ENCODE results near the gene CLUH. TPM values are rescaled to one million over a fixed set of nuclear protein-coding genes. Genes with fewer than 3 reads are reported as not detected.

CLUH gene
- total RNA-seq, 1 donor from 2014 or later: 37.4 TPM

DNA sequence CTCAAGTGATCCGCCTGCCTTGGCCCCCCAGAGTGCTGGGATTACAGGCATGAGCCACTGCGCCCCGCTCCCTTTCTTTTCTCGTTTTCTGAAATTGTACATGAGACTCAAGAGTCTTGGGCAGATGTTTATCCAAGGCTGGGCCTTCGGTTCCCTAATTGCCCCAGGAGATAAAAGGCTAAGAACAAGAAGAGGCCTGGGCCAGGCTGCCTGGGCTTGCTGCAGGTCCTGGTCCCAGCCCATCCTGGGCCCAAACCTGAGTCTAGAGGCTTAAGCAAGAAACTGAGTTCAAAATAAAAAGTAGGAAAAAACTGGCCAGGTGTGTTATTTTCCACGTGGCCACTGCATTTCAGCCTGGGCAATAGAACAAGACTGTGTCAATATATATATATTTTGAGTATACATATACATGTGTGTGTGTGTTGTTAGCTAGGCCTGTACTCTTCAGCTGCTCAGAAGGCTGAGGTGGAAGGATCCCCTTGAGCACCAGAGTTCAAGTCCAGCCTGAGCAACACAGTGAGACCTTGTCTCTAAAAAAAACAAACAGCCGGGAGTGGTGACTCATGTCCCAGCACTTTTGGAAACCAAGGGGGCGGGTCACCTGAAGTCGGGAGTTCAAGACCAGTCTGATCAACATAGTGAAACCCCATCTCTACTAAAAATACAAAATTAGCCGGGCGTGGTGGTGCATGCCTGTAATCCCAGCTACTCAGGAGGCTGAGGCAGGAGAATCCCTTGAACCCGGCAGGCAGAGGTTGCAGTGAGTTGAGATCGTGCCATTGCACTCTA, 6.8 kb upstream of the CLUH start:
- no peak for DNase-seq

- DNase-seq: no peak
These were observed 5.1 kb upstream of the CLUH start for GRCh38 chr17:2716649-2717048.

- no peak for DNase-seq
These were observed 2.3 kb upstream of the CLUH start for GRCh38 chr17:2713881-2714280.

DNA sequence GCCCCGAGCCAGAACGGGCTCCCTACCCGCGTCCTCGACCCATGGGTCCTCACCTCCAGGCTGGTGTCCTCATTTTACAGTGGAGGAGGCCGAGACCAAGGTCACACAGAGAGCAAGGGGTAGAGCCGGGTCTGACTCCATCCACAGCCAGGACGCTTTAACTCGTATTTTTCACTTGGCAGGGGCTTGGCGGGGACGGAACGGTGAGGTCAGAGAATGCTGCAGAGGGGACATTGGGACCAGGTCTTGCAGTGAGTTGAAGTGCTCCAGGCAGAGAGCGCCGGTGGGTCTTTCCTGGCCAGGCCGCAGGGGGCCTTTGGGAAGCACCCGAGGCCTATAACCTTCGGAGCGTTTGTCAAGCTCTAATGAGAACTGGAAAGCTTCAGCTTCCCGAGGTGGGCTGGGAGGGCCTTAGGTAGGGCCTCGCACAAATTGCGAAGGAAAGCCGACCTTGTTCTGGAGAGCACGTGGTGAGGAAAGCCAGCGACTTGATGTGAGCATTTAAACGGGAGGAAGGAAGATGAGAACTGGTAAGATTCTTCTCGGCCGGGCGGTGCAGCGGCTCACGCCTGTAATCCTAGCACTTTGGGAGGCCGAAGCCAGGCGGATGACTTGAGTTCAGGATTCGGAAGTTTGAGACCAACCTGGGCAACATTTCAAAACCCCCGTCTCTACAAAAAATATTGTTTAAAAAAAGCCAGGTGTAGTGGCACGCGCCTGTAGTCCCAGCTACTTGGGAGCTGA, 908 bp upstream of the CLUH start:
- DNase-seq: no peak

- DNase-seq: peak; percentile 31
These were observed 559 bp downstream of the CLUH start for GRCh38 chr17:2710803-2711607.

DNA sequence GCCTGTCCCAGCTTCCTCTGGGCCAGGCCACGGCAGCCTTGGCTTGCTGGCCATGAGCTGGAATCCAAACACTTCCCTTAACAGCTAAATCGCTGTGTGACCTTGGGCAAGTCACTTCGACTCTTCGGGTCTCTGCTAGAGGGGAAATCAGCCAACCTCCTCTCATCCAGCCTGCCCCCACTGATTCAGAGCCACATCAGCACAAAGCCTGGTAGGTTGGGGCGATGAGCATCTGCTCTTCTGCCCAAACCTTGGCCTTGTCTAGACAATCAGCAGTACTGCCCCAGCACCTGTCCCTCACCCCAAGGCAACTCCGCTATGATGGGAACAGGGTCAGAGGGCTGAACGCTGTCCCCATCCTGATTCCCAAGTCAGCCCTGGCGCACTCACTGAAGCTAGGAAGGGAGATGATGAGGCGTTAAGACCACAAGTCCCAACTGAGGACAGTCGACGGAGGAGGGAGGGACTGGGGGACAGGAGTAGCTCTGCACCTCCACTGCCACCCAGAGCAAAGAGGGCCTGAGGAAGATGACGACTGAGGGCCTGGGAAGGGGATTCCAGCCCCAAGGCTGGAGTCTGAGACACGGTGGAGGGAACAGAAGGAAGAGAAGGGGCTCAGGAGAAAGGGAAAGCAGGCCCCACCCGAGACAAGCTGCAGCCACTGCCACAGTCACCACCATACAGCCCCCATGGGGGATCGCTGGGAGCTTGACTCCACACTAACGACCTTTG, 1.3 kb downstream of the CLUH start:
- DNase-seq: no peak

- DNase-seq: no peak
These were observed 2.3 kb downstream of the CLUH start for GRCh38 chr17:2709183-2709661.

GRCh38 chr17:2708585-2709182, 2.9 kb downstream of the CLUH start:
- DNase-seq: no peak

GRCh38 chr17:2707721-2708584, 3.6 kb downstream of the CLUH start:
- no peak for DNase-seq

- no peak for DNase-seq
These were observed 4.6 kb downstream of the CLUH start for GRCh38 chr17:2706911-2707510.

DNA sequence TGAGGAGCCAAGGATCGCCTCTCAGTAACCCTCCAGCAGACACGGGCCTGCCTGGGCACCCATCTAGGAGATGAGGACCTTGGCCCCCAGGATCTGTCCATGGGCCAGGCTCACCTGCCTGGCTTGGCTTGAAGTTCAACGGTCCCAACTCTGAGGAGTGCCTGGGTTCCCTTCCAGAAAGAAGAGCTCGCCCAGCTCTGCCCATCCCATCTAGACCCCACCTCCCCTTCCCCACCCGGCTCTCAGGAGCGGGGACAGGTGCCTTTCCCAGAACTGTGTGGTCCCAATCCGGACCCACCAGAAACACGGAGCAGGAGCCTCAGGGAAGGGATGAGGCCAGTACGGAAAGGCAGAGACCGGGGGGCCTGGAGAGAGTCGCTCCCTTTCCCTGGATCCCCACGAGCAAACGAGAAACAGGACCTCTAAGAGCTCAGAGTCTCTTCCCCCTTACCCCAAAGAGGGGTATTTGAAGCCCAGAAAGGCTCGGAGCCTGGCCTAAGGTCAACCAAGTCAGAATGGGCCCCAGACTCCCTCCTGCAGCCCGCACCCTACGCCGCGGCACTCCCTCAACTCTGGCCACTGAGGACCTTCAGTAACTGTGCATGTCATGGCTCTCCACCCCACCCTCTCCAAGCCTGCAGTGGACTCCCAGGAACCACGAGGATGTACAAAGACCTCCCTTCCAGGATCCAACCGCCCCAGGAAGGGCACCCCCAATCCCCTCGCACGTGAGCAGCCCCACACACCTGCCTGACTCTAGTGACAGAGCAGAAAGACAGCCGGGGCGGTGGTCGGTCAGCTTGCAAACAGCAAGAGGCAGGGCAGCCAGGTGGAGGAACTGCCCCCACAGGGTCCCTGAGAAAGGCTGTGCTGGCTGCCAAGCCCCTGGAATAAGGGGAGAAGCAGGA, 5.4 kb downstream of the CLUH start:
- DNase-seq: no peak

DNA sequence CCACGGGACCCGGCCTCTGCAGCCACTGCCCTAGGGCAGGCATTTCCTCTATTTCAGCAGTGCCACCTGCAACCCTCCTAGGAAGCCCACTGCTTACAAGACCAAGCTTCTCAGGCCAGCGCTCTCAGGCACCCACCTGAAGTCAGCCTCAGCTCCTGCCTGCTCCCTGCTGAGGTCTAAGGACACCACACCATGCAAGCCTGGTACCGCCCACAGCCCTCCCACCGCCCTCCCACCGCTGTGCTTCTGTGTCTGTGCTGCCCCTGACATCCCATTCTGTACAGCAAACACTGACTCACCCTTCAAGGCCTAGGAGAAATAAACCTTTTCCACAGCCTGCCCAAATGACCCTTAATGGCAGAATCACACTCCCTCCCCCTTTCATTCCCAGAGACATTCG, 6.3 kb downstream of the CLUH start:
- DNase-seq: peak; percentile 44

DNA sequence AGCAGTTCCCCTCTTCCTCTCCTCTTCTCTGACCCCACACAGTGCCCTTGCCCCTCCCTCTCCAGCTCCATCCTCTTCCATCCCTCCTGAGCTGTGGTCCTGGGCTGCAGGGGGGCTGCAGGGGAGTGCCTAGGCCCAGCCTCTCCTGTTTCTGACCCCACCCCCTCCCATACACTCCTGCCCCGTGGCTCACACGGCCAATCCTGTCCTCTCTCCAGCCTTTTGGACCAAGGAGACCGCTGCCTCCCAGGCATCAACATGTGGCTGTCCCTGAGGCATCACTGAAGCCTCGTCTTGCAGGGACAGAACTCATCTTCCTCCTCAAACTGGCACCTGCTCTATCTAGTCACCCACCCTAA, 6.7 kb downstream of the CLUH start:
- no peak for DNase-seq

DNA sequence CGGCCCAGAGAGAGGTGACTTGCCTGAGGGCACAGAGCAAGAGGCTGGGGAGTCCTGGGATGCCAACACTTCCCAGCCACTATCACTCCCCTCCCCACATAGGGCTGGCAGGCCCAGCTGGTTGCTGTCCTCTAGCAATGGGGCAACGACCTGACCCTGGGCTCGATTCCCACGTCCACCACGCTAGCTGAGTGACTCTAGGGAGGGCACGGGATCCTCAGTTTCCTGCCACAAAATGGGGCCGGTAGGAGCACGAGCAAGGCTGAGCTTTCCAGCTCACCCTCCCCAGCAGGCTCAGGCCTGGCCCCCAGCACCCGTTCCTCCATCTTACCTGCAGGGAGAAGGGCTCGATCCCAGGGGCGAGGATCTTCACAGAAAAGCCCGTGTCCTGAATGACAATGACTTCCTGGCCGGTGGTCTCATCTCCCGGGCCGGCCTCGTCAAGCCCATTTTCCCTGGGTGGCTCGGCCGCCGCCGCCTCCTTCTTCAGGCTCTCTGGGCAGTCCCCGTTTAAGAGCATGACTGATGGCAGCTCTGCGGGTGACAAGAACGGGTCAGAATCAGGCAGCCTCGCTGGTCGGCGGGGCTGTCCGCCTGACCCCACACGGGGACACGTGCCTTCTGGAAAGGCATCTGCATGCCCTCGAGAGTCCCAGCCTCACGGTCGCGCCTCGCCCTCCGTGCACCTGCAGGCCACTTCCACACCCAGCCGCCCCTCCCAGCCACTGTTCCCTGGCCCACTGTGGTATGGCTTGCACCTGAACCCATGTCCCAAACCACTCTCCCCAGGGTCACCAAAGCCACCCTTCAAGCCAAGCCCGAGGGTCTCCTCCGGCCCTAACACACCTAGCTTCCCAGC, 7.3 kb downstream of the CLUH start:
- DNase-seq: no peak

DNA sequence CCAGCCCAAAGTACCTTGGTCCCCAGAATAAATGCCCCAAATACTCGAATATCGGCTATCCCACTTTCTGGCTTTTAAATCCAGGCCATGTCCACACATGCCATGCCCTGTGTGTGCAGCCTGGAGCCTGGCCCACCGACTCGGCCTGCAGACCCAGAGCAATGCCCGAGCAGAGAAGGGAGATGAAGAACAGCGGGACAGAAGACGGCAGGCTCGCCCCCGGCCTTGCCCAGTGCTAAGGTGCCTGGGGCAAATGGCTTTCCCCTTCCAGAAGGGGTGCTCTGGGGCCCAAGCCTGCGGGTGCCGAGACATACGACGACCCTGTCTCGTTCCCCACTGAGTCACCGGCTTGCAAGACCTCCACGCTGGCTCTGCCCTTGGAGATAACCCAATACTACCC, 8.0 kb downstream of the CLUH start:
- no peak for DNase-seq

- no peak for DNase-seq
These were observed 8.4 kb downstream of the CLUH start for GRCh38 chr17:2703181-2703580.

DNA sequence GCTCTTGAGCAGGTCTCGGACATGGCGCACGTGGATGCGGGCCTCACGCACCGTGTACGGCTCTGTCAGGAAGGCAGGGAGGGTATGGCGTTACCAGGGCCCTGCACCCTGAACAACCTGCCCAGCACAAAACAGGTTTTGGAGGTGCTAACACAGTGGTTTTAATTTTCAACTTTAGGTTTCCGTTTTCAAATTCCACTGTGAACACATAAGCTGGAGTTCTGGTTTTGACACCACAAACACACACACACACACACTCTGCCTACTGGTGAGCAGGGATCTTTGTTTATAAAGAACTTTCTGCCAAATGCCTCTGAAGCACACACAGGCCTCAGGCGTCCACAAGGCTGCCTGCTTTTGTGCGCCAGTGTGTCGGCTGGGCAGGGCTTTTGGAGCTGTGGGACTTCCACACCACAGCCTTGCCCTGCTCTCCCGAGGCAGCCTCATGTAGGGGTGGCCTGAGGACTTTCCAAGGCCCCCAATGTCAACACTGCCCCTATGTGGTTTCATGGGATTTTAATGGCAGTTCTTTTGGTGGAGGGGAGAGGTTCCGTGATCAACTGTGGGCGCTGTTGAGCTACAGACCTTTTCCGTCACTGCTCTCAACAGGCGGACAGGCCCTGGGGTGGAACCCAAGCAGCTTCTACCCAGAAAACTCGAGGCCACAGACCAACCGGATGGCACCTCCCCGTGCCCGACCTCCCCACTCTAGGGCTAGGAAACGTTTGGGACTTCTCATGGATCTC, 9.4 kb downstream of the CLUH start:
- no peak for DNase-seq
